OCI-LY7 (cell line): ENCODE data around the gene SYPL1. TPM values are rescaled to one million over a fixed set of nuclear protein-coding genes. Genes with fewer than 3 reads are reported as not detected.

Experiments
- BruUV-seq: library from RNA; stranded (reverse); fragments of 400-500 nt; replicated peaks from 2 replicates; lab custom pipeline; 2021; lab: Mats Ljungman, UMichigan
- CTCF ChIA-PET: fragments of 300-600 bp; sonication (Branson Sonifier 250); formaldehyde crosslinking; loops from one replicate; lab custom pipeline; 2022; ENCODE audit warnings: antibody characterized with exemption; ENCODE audit not compliant: unreplicated experiment; lab: Charles Lee
- POLR2A ChIA-PET: fragments of 300-600 bp; sonication (Branson Sonifier 250); formaldehyde crosslinking; loops from one replicate; lab custom pipeline; 2022; ENCODE audit warnings: antibody characterized with exemption; lab: Charles Lee
- DNase-seq: peaks from one replicate; pipeline ENCODE4 v3.0.0-alpha.2; 2015; ENCODE audit warnings: low spot score
- H2AFZ ChIP-seq: fragments of 200-600 bp; sonication (generic), shearing (Covaris generic); 2 replicates; pipeline ENCODE4 v1.6.1; 2014; ENCODE audit warnings: mild to moderate bottlenecking, antibody characterized with exemption, low read length, moderate library complexity
- H3K27ac ChIP-seq: fragments of 200-600 bp; sonication (generic); 2 replicates; pipeline ENCODE4 v1.5.1; 2014; ENCODE audit warnings: mixed run types, low read depth, mild to moderate bottlenecking, moderate library complexity, low read length, inconsistent platforms; ENCODE audit not compliant: poor library complexity, severe bottlenecking
- H3K36me3 ChIP-seq: fragments of 200-600 bp; sonication (generic); 2 replicates; pipeline ENCODE4 v1.6.1; 2014; ENCODE audit warnings: mild to moderate bottlenecking, antibody characterized with exemption, low read length, moderate library complexity, mixed read lengths; ENCODE audit not compliant: insufficient read depth
- H3K4me1 ChIP-seq: fragments of 200-600 bp; sonication (generic); 2 replicates; pipeline ENCODE4 v1.5.1; 2014; ENCODE audit warnings: mild to moderate bottlenecking, low read length; ENCODE audit not compliant: insufficient read depth, poor library complexity, severe bottlenecking
- H3K4me2 ChIP-seq: fragments of 200-600 bp; sonication (generic); 2 replicates; pipeline ENCODE4 v1.6.1; 2014; ENCODE audit warnings: mild to moderate bottlenecking, low read length
- H3K4me3 ChIP-seq: fragments of 200-600 bp; sonication (generic); 2 replicates; pipeline ENCODE4 v1.5.1; 2014; ENCODE audit warnings: mild to moderate bottlenecking, low read depth, low read length; ENCODE audit not compliant: poor library complexity, severe bottlenecking
- H3K79me2 ChIP-seq: fragments of 200-600 bp; sonication (generic); 2 replicates; pipeline ENCODE4 v1.6.1; 2016; ENCODE audit warnings: low read depth, mild to moderate bottlenecking, low read length, moderate library complexity, mixed read lengths; ENCODE audit not compliant: insufficient read depth
- H3K9me2 ChIP-seq: fragments of 200-600 bp; sonication (generic); 2 replicates; pipeline ENCODE4 v1.6.1; 2016; ENCODE audit warnings: mild to moderate bottlenecking, low read length, mixed read lengths; ENCODE audit not compliant: insufficient read depth
- H3K9me3 ChIP-seq: fragments of 200-600 bp; sonication (generic); 2 replicates; pipeline ENCODE4 v1.6.1; 2014; ENCODE audit warnings: mild to moderate bottlenecking, mixed run types, low read length, mixed read lengths
- H4K20me1 ChIP-seq: fragments of 200-600 bp; sonication (generic); 2 replicates; pipeline ENCODE4 v1.6.1; 2014; ENCODE audit warnings: mild to moderate bottlenecking, antibody characterized with exemption, low read length, moderate library complexity, mixed read lengths; ENCODE audit not compliant: insufficient read depth
- CTCF ChIP-seq: fragments of 200-600 bp; sonication (generic); conservative IDR thresholded peaks from 2 replicates; pipeline ENCODE4 v1.5.1; 2014; ENCODE audit warnings: mild to moderate bottlenecking, antibody characterized with exemption, low read length, moderate library complexity, mixed read lengths
- EZH2phosphoT487 ChIP-seq: fragments of 200-600 bp; sonication (generic); IDR thresholded peaks from 2 replicates; pipeline ENCODE4 v1.6.1; 2018; ENCODE audit warnings: low read depth, borderline replicate concordance, mild to moderate bottlenecking, mixed run types, antibody characterized with exemption, low read length, moderate library complexity, mixed read lengths
- intact Hi-C: fragments of 100-400 bp; cut with micrococcal nuclease; formaldehyde crosslinking; loops from one replicate; pipeline ENCODE4 v1.10.0; 2022; ENCODE audit not compliant: unreplicated experiment
- total RNA-seq, 2 experiments: library from RNA; depleted of rRNA in 1 of 2; stranded (reverse); fragments of >200 nt in 1 of 2; shearing (Covaris generic) in 1 of 2; gene quantifications; 2 replicates each; pipeline ENCODE4 v1.2.3, GENCODE V29; 2014 to 2022

The SYPL1 gene
- total RNA-seq, 2 experiments from 2014 or later: 34.1 to 112 TPM

- ChIA-PET CTCF (no interaction called here), POLR2A (no interaction called here)
- Histone ChIP-seq H3K79me2 (peaks cover 100% of the 10 kb centered on the region), H3K36me3 (peaks cover 100% of the 10 kb centered on the region), H2AFZ (no peak overlapping the region), H3K9me3 (peaks cover 6% of the 10 kb centered on the region; the same call in 1 of the 2 replicates), H3K9me2 (no peaks in the 10 kb centered on the region), H4K20me1 (peaks cover 31% of the 10 kb centered on the region), H3K27ac (peak overlapping the region; percentile 60), H3K4me3 (peak overlapping the region; percentile 35), H3K4me1 (peaks cover 87% of the 10 kb centered on the region), H3K4me2 (peak overlapping the region; percentile 48)
- TF ChIP-seq EZH2phosphoT487 (no peak), CTCF (no peak)
- no TSS peak for BruUV-seq
- no peak for DNase-seq
- intact Hi-C loops: no loop called here
These were observed 13.2 kb downstream of the SYPL1 start for GRCh38 chr7:106098889-106099288.

DNA sequence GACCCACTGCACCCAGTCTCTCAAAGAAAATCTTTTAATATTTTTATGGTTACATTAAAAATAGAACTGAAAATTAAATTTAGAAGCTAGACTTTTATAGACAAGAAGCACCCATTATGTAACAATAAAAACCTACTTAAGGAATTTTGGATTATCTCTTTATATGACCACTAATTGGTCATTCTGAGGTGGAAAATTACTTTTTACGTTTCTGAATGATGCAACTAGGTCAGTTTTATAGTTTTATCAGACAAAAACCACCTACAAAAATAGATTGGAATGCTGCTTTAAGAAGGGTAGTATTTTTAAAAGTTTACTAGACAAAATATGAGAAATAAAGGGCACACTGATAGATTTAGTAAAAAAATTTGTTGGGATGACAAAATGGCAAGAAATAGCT lies 16.5 kb downstream of the SYPL1 start:
- intact Hi-C loops: no loop called here
- BruUV-seq: no TSS peak
- Histone ChIP-seq H3K27ac (no peak overlapping the region), H3K36me3 (peaks cover 100% of the 10 kb centered on the region), H3K4me1 (peaks cover 87% of the 10 kb centered on the region), H3K4me3 (no peak overlapping the region), H4K20me1 (peaks cover 8% of the 10 kb centered on the region), H3K79me2 (peaks cover 100% of the 10 kb centered on the region), H3K9me3 (peaks cover 6% of the 10 kb centered on the region; the same call in 1 of the 2 replicates), H3K4me2 (no peak overlapping the region), H3K9me2 (no peaks in the 10 kb centered on the region), H2AFZ (no peak overlapping the region)
- no peak for DNase-seq
- ChIA-PET POLR2A (interaction anchor here (1.0 to 9.6 kb wide), 7 partner anchors 9 to 58 kb away, joined by 3 to 107 read pairs (median 4); partner anchors contain the start of gene SYPL1), CTCF (no interaction called here)
- TF ChIP-seq EZH2phosphoT487 (no peak), CTCF (no peak)

DNA sequence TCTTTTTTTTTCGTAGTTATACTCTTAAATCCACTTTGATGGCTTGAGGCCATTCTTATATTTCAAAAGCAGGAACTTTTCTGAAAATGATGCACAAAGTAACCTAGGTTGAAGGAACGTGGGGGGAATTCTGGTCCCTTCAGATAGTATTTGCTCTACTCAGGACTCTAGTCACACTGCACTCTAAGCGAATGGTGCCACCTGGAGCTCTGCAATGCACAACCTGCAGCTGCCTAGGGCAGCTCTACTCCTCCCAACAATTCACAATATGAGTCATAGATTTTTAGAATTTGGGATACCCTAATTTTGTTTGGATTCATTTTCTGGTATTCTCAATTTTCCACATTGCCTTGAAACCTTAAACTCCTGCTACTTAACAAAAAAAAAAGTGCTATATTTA lies 17.3 kb downstream of the SYPL1 start:
- no peak overlapping the region for H3K4me3 ChIP-seq
- no peaks in the 10 kb centered on the region; the same call in 1 of the 2 replicates for H4K20me1 ChIP-seq
- H3K36me3 ChIP-seq: peaks cover 100% of the 10 kb centered on the region
- peak overlapping the region; percentile 30 for H3K27ac ChIP-seq
- no peaks in the 10 kb centered on the region; the same call in 1 of the 2 replicates for H3K9me3 ChIP-seq
- intact Hi-C loops: no loop called here
- POLR2A ChIA-PET: interaction anchor here (0.9 to 9.6 kb wide), 14 partner anchors 8 to 61 kb away, joined by 3 to 107 read pairs (median 4); no protein-coding TSS in a partner anchor
- H3K4me2 ChIP-seq: no peak overlapping the region
- peak; percentile 39 for DNase-seq
- no peak overlapping the region for H2AFZ ChIP-seq
- no peak for TF ChIP-seq EZH2phosphoT487
- peak; percentile 65 for TF ChIP-seq CTCF
- H3K79me2 ChIP-seq: peaks cover 94% of the 10 kb centered on the region
- peaks cover 87% of the 10 kb centered on the region for H3K4me1 ChIP-seq
- H3K9me2 ChIP-seq: no peaks in the 10 kb centered on the region
- CTCF ChIA-PET: no interaction called here
- no TSS peak for BruUV-seq
